Bone marrow (tissue), 2 donors: ENCODE results near the gene ABHD15.

Source experiments
- DNase-seq, 2 donors: peaks; one replicate each; lab custom pipeline; 2025; lab: John Stamatoyannopoulos, UW

The ABHD15 gene

GRCh38 chr17:29566473-29567303 lies at the start of gene ABHD15:
Gene ABHD15, minus strand, starts transcription at chr17:29567037. Its CDS starts 71 bp downstream, at chr17:29566966.
- peak; percentile 36 to 83 for DNase-seq

GRCh38 chr17:29615492-29616299 lies 48.9 kb upstream of the ABHD15 start:
- peak; percentile 62 to 74 for DNase-seq

- peak in 1 of 2 donors; percentile 28 for DNase-seq
Observed at GRCh38 chr17:29615048-29615385, 48.2 kb upstream of the ABHD15 start.

- DNase-seq, result no peak
Observed at GRCh38 chr17:29614349-29615047, 47.7 kb upstream of the ABHD15 start.

- DNase-seq, result no peak
Observed at GRCh38 chr17:29613856-29614255, 47.0 kb upstream of the ABHD15 start.

- peak; percentile 86 to 89 for DNase-seq
Observed at GRCh38 chr17:29613352-29613837, 46.6 kb upstream of the ABHD15 start.

GRCh38 chr17:29612404-29613280 lies 45.8 kb upstream of the ABHD15 start:
- no peak for DNase-seq

GRCh38 chr17:29612094-29612403 lies 45.2 kb upstream of the ABHD15 start:
- no peak for DNase-seq

GRCh38 chr17:29611351-29612093 lies 44.7 kb upstream of the ABHD15 start:
- no peak for DNase-seq

- no peak for DNase-seq
Observed at GRCh38 chr17:29610395-29610794, 43.6 kb upstream of the ABHD15 start.

GRCh38 chr17:29608986-29609385 lies 42.1 kb upstream of the ABHD15 start:
- DNase-seq, result no peak

GRCh38 chr17:29607557-29608195 lies 40.8 kb upstream of the ABHD15 start:
- no peak for DNase-seq

- no peak for DNase-seq
Observed at GRCh38 chr17:29603109-29603674, 36.4 kb upstream of the ABHD15 start.

- no peak for DNase-seq
Observed at GRCh38 chr17:29597361-29598172, 30.7 kb upstream of the ABHD15 start.

GRCh38 chr17:29596811-29597210 lies 30.0 kb upstream of the ABHD15 start:
- DNase-seq, result no peak

- no peak for DNase-seq
Observed at GRCh38 chr17:29595943-29596774, 29.3 kb upstream of the ABHD15 start.

GRCh38 chr17:29595107-29595942 lies 28.5 kb upstream of the ABHD15 start:
- no peak for DNase-seq
